K562 treated with DMSO at 1 percent for 4 hours (cell line): Measurements from ENCODE around the gene PGAP3. TPM values are rescaled to one million over a fixed set of nuclear protein-coding genes. Genes with fewer than 3 reads are reported as not detected.

Experiments used
- total RNA-seq: library from RNA; unstranded; fragments of 300-600 nt; gene quantifications from 2 replicates; pipeline ENCODE4 v1.2.3, GENCODE V29; 2022; ENCODE audit not compliant: insufficient read depth

Gene PGAP3, protein sequence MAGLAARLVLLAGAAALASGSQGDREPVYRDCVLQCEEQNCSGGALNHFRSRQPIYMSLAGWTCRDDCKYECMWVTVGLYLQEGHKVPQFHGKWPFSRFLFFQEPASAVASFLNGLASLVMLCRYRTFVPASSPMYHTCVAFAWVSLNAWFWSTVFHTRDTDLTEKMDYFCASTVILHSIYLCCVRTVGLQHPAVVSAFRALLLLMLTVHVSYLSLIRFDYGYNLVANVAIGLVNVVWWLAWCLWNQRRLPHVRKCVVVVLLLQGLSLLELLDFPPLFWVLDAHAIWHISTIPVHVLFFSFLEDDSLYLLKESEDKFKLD
- 7.6 and 8.4 TPM in 2 replicates for total RNA-seq

DNA sequence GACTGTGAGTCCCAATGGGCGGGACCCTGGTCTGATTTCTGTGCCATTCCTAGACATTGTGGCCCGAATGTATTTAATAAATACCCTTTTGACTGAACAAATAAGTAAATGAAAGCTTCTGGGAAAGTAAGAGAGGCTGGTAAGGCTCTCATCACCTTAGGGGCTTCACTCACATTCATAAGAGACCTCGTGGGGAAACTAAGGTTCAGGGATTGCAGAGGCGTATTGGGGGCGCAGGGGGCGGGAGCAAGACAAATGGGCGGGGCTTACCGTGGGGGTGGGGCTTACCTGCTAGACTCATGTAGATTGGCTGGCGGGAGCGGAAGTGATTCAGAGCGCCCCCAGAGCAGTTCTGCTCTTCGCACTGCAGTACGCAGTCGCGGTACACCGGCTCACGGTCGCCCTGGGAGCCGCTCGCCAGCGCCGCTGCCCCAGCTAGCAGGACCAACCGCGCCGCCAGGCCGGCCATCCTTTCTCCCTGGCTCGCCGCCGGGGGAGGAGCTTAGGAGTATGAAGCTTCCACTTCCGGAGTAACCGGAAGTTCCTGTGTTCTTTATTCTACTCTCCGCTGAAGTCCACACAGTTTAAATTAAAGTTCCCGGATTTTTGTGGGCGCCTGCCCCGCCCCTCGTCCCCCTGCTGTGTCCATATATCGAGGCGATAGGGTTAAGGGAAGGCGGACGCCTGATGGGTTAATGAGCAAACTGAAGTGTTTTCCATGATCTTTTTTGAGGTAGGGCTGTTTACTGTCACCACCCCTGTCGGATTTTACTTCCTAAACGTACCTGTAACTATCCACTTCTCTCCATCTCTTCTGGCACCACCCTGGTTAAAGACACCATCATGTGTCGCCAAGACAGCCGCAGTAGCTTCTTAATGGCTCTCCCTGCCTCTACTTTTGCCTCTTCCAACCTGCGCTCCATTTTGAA is at the start of gene PGAP3:
PGAP3 (minus strand) TSS at position 512 of the 929 bp plus-strand sequence; CDS start at position 469, 43 bp downstream.

DNA sequence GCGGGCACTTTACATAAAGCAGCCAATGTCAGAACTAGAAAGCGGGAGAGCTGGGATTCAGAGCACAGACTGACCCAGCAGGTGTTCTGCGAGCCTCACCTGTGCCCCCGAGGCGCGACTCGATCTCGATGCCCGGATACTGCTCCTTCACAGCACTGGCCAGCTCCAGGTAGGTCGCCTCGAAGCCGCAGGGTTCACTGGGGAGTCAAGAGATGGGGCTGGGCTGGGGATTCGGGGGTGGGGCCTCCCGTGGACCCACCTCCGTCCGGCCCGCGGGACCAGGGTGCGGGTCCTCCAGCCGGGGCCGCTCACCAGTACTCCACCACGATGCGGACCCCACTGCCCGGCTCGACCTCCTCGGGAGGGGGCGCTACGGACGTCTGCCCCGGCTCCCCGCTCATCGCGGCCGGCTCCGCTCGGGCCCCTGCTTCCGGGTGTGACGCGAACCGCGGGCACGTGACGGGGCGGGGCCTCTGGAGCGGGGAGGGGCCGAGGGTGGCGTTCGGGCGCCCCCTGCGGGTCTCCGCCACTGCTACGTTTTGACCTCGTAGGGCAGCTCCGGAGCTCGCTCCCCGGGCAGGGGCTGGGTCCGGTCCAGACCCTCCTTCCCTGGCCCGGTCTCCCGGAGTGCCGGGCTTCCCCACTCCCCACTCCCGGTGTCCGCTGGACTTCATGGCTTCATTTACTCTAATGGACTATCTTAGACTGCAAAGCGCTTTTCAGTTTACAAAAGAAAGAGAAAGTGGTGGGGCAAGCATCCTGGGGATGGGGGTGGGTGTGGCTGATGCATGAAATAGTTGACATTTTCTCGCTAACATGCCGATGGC is 42.5 kb upstream of the PGAP3 start, which contains the start of gene MIEN1:
MIEN1 (minus strand) TSS at position 438 of the 827 bp plus-strand sequence; CDS start at position 401, 37 bp downstream.

DNA sequence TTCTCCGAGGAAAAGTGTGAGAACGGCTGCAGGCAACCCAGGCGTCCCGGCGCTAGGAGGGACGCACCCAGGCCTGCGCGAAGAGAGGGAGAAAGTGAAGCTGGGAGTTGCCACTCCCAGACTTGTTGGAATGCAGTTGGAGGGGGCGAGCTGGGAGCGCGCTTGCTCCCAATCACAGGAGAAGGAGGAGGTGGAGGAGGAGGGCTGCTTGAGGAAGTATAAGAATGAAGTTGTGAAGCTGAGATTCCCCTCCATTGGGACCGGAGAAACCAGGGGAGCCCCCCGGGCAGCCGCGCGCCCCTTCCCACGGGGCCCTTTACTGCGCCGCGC is 11.9 kb upstream of the PGAP3 start, which contains the start of gene ERBB2:
ERBB2 (plus strand) TSS at position 247 of the 330 bp plus-strand sequence. CDS start 175 bp downstream, outside the sequence.

DNA sequence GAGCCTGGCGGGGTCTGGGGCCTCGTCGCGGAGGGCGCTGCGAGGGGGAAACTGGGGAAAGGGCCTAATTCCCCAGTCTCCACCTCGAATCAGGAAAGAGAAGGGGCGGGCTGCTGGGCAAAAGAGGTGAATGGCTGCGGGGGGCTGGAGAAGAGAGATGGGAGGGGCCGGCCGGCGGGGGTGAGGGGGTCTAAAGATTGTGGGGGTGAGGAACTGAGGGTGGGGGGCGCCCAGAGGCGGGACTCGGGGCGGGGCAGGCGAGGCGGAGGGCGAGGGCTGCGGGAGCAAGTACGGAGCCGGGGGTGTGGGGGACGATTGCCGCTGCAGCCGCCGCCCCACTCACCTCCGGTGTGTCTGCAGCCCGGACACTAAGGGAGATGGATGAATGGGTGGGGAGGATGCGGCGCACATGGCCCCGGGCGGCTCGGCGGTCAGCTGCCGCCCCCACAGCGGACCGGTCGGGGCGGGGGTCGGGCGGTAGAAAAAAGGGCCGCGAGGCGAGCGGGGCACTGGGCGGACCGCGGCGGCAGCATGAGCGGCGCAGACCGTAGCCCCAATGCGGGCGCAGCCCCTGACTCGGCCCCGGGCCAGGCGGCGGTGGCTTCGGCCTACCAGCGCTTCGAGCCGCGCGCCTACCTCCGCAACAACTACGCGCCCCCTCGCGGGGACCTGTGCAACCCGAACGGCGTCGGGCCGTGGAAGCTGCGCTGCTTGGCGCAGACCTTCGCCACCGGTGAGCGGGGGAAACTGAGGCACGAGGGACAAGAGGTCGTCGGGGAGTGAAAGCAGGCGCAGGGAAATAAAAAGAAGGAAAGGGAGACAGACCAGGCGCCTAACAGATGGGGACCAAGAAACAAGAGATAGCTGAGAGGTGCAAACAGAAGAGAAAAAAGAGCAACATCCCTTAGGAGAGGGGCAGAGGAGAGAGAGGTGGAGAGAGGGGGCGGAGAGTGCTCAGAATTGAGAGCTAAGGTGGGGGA is 19.6 kb downstream of the PGAP3 start, which contains the start of gene PNMT:
PNMT (plus strand) TSS at position 509 of the 980 bp plus-strand sequence; CDS start at position 532, 23 bp downstream.

DNA sequence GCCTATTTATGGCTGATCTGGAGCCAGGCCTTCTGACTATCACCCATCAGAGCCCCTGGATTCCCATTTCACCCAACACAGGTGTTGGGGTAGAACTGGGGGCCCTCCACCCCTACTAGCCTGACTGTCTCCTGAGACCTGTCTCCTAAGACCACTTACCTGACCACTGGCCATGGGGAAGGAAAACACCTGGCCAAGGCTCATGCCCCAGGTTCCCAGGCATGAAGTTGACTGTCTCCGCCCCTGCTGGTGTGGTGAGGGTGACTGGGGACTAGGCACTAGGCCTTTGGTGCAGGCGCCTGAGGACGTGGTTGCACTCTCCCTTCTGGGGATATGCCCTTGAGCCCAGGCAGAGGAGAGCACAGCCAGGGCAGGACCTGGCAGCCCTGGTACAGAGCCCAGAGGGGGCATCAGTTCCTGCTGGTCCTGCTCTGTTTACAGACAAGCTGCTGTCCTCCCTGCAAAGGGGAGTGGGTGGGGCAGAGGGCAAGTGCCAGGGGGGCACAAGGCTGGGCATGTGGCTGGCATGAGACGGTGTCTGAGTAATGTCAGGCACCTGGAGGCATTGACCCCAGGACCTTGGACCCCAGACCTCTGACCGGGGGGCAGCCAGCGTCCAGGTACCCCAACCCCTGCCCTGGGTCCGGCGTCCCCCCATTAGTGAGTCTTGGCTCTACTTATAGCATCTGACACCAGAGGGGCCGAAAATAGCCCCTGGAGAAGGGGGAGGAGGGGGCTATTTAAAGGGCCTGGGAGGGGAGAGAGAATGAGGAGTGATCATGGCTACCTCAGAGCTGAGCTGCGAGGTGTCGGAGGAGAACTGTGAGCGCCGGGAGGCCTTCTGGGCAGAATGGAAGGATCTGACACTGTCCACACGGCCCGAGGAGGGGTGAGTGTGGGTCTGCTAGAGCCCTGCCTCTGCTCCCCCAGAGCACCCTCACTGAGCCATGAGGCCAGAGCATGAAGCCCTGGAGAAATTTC is 23.0 kb downstream of the PGAP3 start, which contains the start of gene TCAP:
TCAP (plus strand) TSS at position 769 of the 981 bp plus-strand sequence; CDS start at position 780, 11 bp downstream.

DNA sequence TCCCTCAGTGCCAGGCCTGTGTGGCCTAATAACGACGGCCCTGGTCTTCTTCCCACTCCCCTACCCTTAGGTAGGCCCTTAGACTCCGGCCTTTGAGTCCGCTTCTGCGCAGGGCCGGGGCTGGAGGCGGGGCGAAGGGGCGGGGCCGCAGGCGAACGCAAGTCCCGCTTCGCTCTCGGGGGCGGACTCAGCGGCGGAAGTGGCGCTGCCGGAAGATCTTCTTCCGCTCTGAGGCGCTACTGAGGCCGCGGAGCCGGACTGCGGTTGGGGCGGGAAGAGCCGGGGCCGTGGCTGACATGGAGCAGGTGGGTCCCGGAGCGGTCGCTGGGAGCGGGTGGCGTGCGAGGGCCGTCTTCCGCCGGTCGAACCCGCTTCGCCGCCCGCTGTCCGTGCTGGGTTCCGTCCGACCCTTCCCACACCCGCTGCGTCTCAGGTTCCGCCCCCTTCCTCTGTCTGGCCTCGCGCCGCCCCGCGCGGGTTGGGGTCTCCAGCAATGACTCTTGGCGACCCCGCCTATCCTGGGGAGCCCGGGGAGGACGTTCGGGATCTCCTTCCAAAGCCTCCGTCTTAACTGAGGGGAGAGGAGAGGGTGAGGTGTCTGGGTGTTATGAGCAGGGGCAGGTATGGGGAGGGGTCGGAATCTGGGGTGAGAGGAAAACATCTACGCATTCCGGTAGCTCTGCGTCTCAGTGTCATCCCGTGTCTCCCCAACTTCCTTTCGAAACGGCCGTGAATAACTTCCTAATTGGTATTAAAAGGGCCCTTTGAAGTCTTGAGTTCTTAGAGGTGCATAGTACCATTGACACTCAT is 50.7 kb downstream of the PGAP3 start, which contains the start of gene STARD3:
STARD3 (plus strand) TSS at position 218 of the 810 bp plus-strand sequence. CDS start 16,388 bp downstream, outside the sequence.

DNA sequence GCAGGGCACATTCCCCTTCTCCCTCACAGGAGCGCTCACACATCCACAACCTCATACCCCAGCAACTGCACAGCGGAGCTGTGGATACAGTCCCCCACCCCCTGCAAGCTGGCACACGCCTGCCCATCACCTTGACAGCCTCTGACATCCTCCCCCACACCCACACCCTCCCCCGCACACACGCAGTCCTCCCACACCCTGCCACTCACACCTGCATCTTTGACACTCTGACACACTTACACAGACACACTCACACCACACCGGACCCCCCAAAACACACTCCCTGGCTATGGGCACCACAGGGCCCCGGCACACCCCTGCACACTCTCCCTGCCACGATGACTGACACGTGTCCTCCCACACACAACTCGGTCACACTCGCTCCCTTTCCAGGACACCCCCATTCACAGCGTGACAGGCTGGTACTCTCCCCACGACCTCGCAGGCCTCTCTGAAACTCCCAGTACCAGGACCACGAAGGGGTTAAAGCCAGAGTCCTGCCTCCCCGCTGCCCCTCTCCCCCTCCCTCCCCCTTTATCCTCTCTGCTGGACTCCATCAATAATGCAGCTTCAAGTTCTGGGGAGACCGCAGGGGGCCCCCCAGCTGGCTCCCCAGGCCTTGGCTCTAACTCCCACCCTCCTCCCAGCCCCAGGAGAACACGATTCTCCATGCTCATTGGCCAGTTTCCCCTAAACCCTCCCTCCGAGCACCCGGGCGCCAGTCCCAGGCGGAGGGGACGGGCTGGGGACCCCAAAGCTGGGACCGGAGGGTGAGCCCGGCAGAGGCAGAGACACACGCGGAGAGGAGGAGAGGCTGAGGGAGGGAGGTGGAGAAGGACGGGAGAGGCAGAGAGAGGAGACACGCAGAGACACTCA is 61.4 kb downstream of the PGAP3 start, which contains the start of gene PPP1R1B:
PPP1R1B (plus strand) TSS at position 782 of the 876 bp plus-strand sequence. CDS start 441 bp downstream, outside the sequence.

Other genes starting within 250 kb of the PGAP3 start
- 17.0 and 21.8 TPM in 2 replicates for gene MED1, start 236.8 kb downstream of the PGAP3 start, total RNA-seq
- gene CDK12, start 226.6 kb downstream of the PGAP3 start, total RNA-seq, result 22.8 and 31.0 TPM in 2 replicates
- gene NEUROD2, start 80.1 kb downstream of the PGAP3 start, total RNA-seq, result not detected in 2 replicates
- gene PPP1R1B, start 61.1 kb downstream of the PGAP3 start, total RNA-seq, result not detected in 2 replicates
- 79.9 and 98.4 TPM in 2 replicates for gene STARD3, start 50.9 kb downstream of the PGAP3 start, total RNA-seq
- gene TCAP, start 22.7 kb downstream of the PGAP3 start, total RNA-seq, result 5.2 and 8.3 TPM in 2 replicates
- gene PNMT, start 19.6 kb downstream of the PGAP3 start, total RNA-seq, result 6.1 and 10.3 TPM in 2 replicates
- 2.9 and 3.3 TPM in 2 replicates for gene ERBB2, start 12.0 kb upstream of the PGAP3 start, total RNA-seq
- gene MIEN1, start 42.5 kb upstream of the PGAP3 start, total RNA-seq, result 67.6 and 81.3 TPM in 2 replicates
- gene GRB7, start 49.9 kb upstream of the PGAP3 start, total RNA-seq, result 3.2 and 5.1 TPM in 2 replicates
- 0.47 TPM in 1 of 2 replicates, not detected in the other for gene IKZF3, start 176.3 kb upstream of the PGAP3 start, total RNA-seq
- gene ZPBP2, start 180.1 kb upstream of the PGAP3 start, total RNA-seq, result not detected in 2 replicates
- 5.5 and 7.0 TPM in 2 replicates for gene GSDMB, start 230.6 kb upstream of the PGAP3 start, total RNA-seq
- gene ORMDL3, start 239.5 kb upstream of the PGAP3 start, total RNA-seq, result 19.0 and 22.0 TPM in 2 replicates
- gene LRRC3C, start 239.7 kb upstream of the PGAP3 start, total RNA-seq, result not detected in 2 replicates